Measurements from ENCODE around the gene PIM1. TPM values are rescaled to one million over a fixed set of nuclear protein-coding genes. Genes with fewer than 3 reads are reported as not detected.
A peak's percentile ranks its signal among the peaks of the same experiment; 100 is the strongest.
"Not testable (repeated sequence)": the region's sequence is repeated elsewhere in the genome, so short reads cannot be mapped to it uniquely, and the experiment has no call there.

The PIM1 gene
- total and polyA plus RNA-seq, 2 donors = 24.2 to 31.7 TPM

- WGBS = 58% methylated on average over 8 of the region's 8 CpGs
- H3K27ac ChIP-seq (ENCODE audit: low read depth in 1 of 2, low read length in 1 of 2) = peak overlapping the region; percentile 89 to 91
- DNase-seq (ENCODE audit: low read depth in 6 of 9, low spot score in 9 of 9) = peak in 4 of 9 donors; percentile 62 to 86 (median 68)
- H3K4me3 ChIP-seq (ENCODE audit: low read length in 2 of 2) = no peak overlapping the region
- no peaks in the 10 kb centered on the region for H3K9me3 ChIP-seq (ENCODE audit: control insufficient read depth in 2 of 2, insufficient read depth in 1 of 2, low read length in 1 of 2)
- no peaks in the 10 kb centered on the region for H3K36me3 ChIP-seq (ENCODE audit: control insufficient read depth in 2 of 2, insufficient read depth in 2 of 2, low read length in 1 of 2)
- no peaks in the 10 kb centered on the region for H3K27me3 ChIP-seq (ENCODE audit: control insufficient read depth in 2 of 2, insufficient read depth in 1 of 2, low read length in 1 of 2)
- peaks cover 6 to 39% of the 10 kb centered on the region in 2 donors for H3K4me1 ChIP-seq (ENCODE audit: control insufficient read depth in 2 of 2, insufficient read depth in 2 of 2, low read length in 2 of 2)
These were observed 13.0 kb downstream of the PIM1 start for GRCh38 chr6:37182736-37183590.

GRCh38 chr6:37185949-37186720 lies 16.2 kb downstream of the PIM1 start:
- H3K27ac ChIP-seq (ENCODE audit: low read depth in 1 of 2, low read length in 1 of 2); DNase-seq (ENCODE audit: low read depth in 6 of 9, low spot score in 9 of 9); H3K36me3 ChIP-seq (ENCODE audit: control insufficient read depth in 2 of 2, insufficient read depth in 2 of 2, low read length in 1 of 2); H3K4me3 ChIP-seq (ENCODE audit: low read length in 2 of 2); H3K9me3 ChIP-seq (ENCODE audit: control insufficient read depth in 2 of 2, insufficient read depth in 1 of 2, low read length in 1 of 2); H3K27me3 ChIP-seq (ENCODE audit: control insufficient read depth in 2 of 2, insufficient read depth in 1 of 2, low read length in 1 of 2): not testable (repeated sequence)
- H3K4me1 ChIP-seq (ENCODE audit: control insufficient read depth in 2 of 2, insufficient read depth in 2 of 2, low read length in 2 of 2) = peaks cover 6 to 54% of the 10 kb centered on the region in 2 donors
- WGBS = 88% methylated on average over 6 of the region's 6 CpGs

- H3K27me3 ChIP-seq (ENCODE audit: control insufficient read depth in 2 of 2, insufficient read depth in 1 of 2, low read length in 1 of 2) = no peaks in the 10 kb centered on the region
- H3K27ac ChIP-seq (ENCODE audit: low read depth in 1 of 2, low read length in 1 of 2) = peak overlapping the region in 1 of 2 donors; percentile 57
- no peaks in the 10 kb centered on the region for H3K9me3 ChIP-seq (ENCODE audit: control insufficient read depth in 2 of 2, insufficient read depth in 1 of 2, low read length in 1 of 2)
- 38% methylated on average over 7 of the region's 7 CpGs for WGBS
- H3K4me1 ChIP-seq (ENCODE audit: control insufficient read depth in 2 of 2, insufficient read depth in 2 of 2, low read length in 2 of 2) = peaks cover 6 to 57% of the 10 kb centered on the region in 2 donors
- no peak overlapping the region for H3K4me3 ChIP-seq (ENCODE audit: low read length in 2 of 2)
- no peaks in the 10 kb centered on the region for H3K36me3 ChIP-seq (ENCODE audit: control insufficient read depth in 2 of 2, insufficient read depth in 2 of 2, low read length in 1 of 2)
- DNase-seq (ENCODE audit: low read depth in 6 of 9, low spot score in 9 of 9) = no peak
These were observed 17.5 kb downstream of the PIM1 start for GRCh38 chr6:37187321-37188022.

GRCh38 chr6:37188962-37189510 lies 19.1 kb downstream of the PIM1 start:
- no peak for DNase-seq (ENCODE audit: low read depth in 6 of 9, low spot score in 9 of 9)
- Histone ChIP-seq H3K27me3 (ENCODE audit: control insufficient read depth in 2 of 2, insufficient read depth in 1 of 2, low read length in 1 of 2) (no peaks in the 10 kb centered on the region), H3K27ac (ENCODE audit: low read depth in 1 of 2, low read length in 1 of 2) (no peak overlapping the region), H3K4me1 (ENCODE audit: control insufficient read depth in 2 of 2, insufficient read depth in 2 of 2, low read length in 2 of 2) (peaks cover 0 to 45% of the 10 kb centered on the region in 2 donors), H3K36me3 (ENCODE audit: control insufficient read depth in 2 of 2, insufficient read depth in 2 of 2, low read length in 1 of 2) (no peaks in the 10 kb centered on the region), H3K9me3 (ENCODE audit: control insufficient read depth in 2 of 2, insufficient read depth in 1 of 2, low read length in 1 of 2) (no peaks in the 10 kb centered on the region), H3K4me3 (ENCODE audit: low read length in 2 of 2) (no peak overlapping the region)
- 89% methylated on average over 2 of the region's 2 CpGs for WGBS

- H3K9me3 ChIP-seq (ENCODE audit: control insufficient read depth in 2 of 2, insufficient read depth in 1 of 2, low read length in 1 of 2) = no peaks in the 10 kb centered on the region
- H3K36me3 ChIP-seq (ENCODE audit: control insufficient read depth in 2 of 2, insufficient read depth in 2 of 2, low read length in 1 of 2) = no peaks in the 10 kb centered on the region
- H3K27me3 ChIP-seq (ENCODE audit: control insufficient read depth in 2 of 2, insufficient read depth in 1 of 2, low read length in 1 of 2) = no peaks in the 10 kb centered on the region
- no peak for DNase-seq (ENCODE audit: low read depth in 6 of 9, low spot score in 9 of 9)
- no peak overlapping the region for H3K4me3 ChIP-seq (ENCODE audit: low read length in 2 of 2)
- H3K4me1 ChIP-seq (ENCODE audit: control insufficient read depth in 2 of 2, insufficient read depth in 2 of 2, low read length in 2 of 2) = peaks cover 0 to 41% of the 10 kb centered on the region in 2 donors
- peak overlapping the region; percentile 1 to 5 for H3K27ac ChIP-seq (ENCODE audit: low read depth in 1 of 2, low read length in 1 of 2)
- 87% methylated on average over 1 of the region's 1 CpG for WGBS
These were observed 20.2 kb downstream of the PIM1 start for GRCh38 chr6:37190159-37190535.

GRCh38 chr6:37192666-37193065 lies 22.7 kb downstream of the PIM1 start:
- Histone ChIP-seq H3K4me3 (ENCODE audit: low read length in 2 of 2) (no peak overlapping the region), H3K27me3 (ENCODE audit: control insufficient read depth in 2 of 2, insufficient read depth in 1 of 2, low read length in 1 of 2) (no peaks in the 10 kb centered on the region), H3K9me3 (ENCODE audit: control insufficient read depth in 2 of 2, insufficient read depth in 1 of 2, low read length in 1 of 2) (no peaks in the 10 kb centered on the region), H3K36me3 (ENCODE audit: control insufficient read depth in 2 of 2, insufficient read depth in 2 of 2, low read length in 1 of 2) (no peaks in the 10 kb centered on the region), H3K4me1 (ENCODE audit: control insufficient read depth in 2 of 2, insufficient read depth in 2 of 2, low read length in 2 of 2) (peaks cover 0 to 33% of the 10 kb centered on the region in 2 donors), H3K27ac (ENCODE audit: low read depth in 1 of 2, low read length in 1 of 2) (peak overlapping the region in 1 of 2 donors; percentile 38)
- no peak for DNase-seq (ENCODE audit: low read depth in 6 of 9, low spot score in 9 of 9)
- 70% methylated on average over 3 of the region's 3 CpGs for WGBS

- not testable (repeated sequence) for DNase-seq (ENCODE audit: low read depth in 6 of 9, low spot score in 9 of 9); H3K27ac ChIP-seq (ENCODE audit: low read depth in 1 of 2, low read length in 1 of 2); H3K36me3 ChIP-seq (ENCODE audit: control insufficient read depth in 2 of 2, insufficient read depth in 2 of 2, low read length in 1 of 2); H3K27me3 ChIP-seq (ENCODE audit: control insufficient read depth in 2 of 2, insufficient read depth in 1 of 2, low read length in 1 of 2); H3K4me3 ChIP-seq (ENCODE audit: low read length in 2 of 2); H3K9me3 ChIP-seq (ENCODE audit: control insufficient read depth in 2 of 2, insufficient read depth in 1 of 2, low read length in 1 of 2)
- peaks cover 0 to 28% of the 10 kb centered on the region in 2 donors for H3K4me1 ChIP-seq (ENCODE audit: control insufficient read depth in 2 of 2, insufficient read depth in 2 of 2, low read length in 2 of 2)
- 67% methylated on average over 1 of the region's 1 CpG for WGBS
These were observed 24.9 kb downstream of the PIM1 start for GRCh38 chr6:37194886-37195285.

- H3K36me3 ChIP-seq (ENCODE audit: control insufficient read depth in 2 of 2, insufficient read depth in 2 of 2, low read length in 1 of 2); H3K27me3 ChIP-seq (ENCODE audit: control insufficient read depth in 2 of 2, insufficient read depth in 1 of 2, low read length in 1 of 2); H3K9me3 ChIP-seq (ENCODE audit: control insufficient read depth in 2 of 2, insufficient read depth in 1 of 2, low read length in 1 of 2); H3K4me3 ChIP-seq (ENCODE audit: low read length in 2 of 2); DNase-seq (ENCODE audit: low read depth in 6 of 9, low spot score in 9 of 9); H3K27ac ChIP-seq (ENCODE audit: low read depth in 1 of 2, low read length in 1 of 2): not testable (repeated sequence)
- H3K4me1 ChIP-seq (ENCODE audit: control insufficient read depth in 2 of 2, insufficient read depth in 2 of 2, low read length in 2 of 2) = peaks cover 0 to 16% of the 10 kb centered on the region in 2 donors
- 99% methylated on average over 4 of the region's 4 CpGs for WGBS
These were observed 26.5 kb downstream of the PIM1 start for GRCh38 chr6:37196451-37196850.
